GM13976 (cell line): ENCODE results near the gene MYL5.

Source experiments
- DNase-seq: peaks from one replicate; pipeline ENCODE4 v3.0.0; 2012; ENCODE audit warnings: low spot score
- in situ Hi-C: fragments of 300-500 bp; cut with MboI; formaldehyde crosslinking; loops from one replicate; pipeline ENCODE4 v1.12.0; 2022; ENCODE audit warnings: low sequenced_read_pairs, mixed read lengths, inconsistent platforms; ENCODE audit not compliant: unreplicated experiment
- TF ChIP-seq, protein P1 (sequence below): IDR thresholded peaks from 2 replicates; pipeline ENCODE4 v1.5.1; 2012; ENCODE audit warnings: borderline replicate concordance, mild to moderate bottlenecking; ENCODE audit not compliant: insufficient read depth; ENCODE audit errors: extremely low read depth, missing control alignments, control extremely low read depth

Gene MYL5

DNA sequence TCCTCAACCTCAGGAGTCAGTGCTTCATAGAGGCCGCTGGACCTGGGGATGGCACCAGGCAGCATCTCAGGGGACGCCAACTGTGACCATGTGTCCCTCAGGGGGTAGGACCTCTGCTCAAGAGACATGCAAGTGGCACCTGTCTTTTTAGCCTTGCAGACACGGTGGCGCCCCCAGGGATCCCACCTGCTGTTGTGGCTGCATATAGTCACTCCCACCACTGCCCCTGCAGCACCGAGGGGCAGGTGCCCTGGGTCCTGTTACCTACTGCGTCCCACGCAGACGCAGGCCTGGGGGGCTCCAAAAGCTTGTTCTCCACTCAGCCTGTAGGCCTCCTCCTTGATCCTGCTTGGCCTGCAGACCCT lies 2.5 kb downstream of the MYL5 start:
- in situ Hi-C loops: no loop called here
- TF ChIP-seq, protein P1, sequence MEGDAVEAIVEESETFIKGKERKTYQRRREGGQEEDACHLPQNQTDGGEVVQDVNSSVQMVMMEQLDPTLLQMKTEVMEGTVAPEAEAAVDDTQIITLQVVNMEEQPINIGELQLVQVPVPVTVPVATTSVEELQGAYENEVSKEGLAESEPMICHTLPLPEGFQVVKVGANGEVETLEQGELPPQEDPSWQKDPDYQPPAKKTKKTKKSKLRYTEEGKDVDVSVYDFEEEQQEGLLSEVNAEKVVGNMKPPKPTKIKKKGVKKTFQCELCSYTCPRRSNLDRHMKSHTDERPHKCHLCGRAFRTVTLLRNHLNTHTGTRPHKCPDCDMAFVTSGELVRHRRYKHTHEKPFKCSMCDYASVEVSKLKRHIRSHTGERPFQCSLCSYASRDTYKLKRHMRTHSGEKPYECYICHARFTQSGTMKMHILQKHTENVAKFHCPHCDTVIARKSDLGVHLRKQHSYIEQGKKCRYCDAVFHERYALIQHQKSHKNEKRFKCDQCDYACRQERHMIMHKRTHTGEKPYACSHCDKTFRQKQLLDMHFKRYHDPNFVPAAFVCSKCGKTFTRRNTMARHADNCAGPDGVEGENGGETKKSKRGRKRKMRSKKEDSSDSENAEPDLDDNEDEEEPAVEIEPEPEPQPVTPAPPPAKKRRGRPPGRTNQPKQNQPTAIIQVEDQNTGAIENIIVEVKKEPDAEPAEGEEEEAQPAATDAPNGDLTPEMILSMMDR: no peak
- DNase-seq: no peak

DNA sequence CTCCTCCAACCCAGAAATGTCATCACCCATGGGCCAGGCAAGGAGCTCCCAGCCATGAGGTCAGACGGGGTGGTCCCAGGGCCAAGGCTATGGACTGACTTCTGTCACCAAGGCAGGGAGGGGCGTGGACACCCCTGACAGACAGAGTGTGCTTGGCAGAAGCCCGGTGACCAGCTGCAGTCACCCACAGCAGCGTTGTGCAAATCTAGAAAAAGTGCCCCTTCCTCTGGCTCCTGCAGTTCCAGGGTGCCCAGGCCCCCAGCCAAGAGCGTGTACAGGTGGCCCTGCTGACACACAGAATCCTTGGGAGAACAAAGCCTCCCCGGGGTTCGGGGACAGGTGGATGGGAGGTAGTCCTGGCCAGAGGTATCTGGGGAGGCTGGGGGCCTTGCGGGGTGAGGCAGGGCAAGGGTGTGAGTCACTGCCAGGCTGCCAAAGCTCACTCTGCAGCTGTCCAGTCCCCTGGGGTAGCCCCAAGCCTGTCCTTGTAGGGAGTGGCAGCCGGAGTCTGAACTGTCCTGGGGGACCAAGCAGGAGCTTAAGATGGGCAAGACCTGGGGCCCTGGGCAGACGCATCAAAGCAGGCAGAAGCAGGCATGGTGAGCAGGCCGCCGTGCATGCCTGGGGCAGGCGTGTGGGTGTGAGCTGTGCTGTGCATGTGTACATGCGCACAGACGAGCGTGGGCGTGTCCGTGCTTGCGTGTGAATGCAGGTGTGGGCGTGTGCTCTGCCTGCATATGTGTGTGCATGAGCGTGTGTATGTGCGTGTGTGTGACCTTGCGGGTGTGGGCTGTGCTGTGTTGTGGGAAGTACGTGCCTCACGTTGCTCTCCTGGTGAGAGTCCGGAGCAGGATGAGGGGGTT lies 3.3 kb downstream of the MYL5 start:
- TF ChIP-seq, protein P1: no peak
- DNase-seq: no peak
- in situ Hi-C loops: no loop called here

DNA sequence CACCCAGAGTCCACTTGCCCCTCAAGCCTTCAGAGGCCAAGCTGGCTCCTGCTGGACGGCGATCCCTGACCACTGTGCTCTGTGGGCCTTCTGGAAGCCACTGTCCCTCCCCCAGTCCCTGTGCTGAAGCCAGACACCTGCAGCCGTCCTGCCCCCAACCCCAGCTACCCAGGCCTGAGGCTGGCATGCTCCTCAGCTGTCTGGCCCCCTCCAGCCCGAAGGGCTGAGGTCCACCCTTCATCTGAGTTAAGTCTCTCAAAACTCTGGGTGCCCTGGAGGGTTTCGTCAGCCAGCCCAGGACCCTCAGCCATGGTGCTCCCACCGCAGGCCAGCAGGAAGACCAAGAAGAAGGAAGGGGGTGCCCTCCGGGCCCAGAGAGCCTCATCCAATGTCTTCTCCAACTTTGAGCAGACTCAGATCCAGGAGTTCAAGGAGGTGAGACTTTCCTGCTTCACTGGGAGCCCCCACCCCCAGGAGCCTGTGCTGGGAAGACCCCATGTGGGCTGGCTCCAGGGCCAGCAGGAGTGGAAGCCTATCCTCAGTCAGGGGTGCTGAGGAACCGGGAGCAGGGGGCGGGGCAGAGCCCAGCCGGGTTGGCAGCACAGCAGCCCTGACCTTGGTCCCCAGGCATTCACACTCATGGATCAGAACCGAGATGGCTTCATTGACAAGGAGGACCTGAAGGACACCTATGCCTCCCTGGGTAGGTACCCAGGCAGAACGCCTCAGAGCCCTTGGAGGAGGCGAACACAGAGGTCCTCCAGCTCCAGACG lies 4.2 kb downstream of the MYL5 start:
- in situ Hi-C loops: no loop called here
- no peak for DNase-seq
- TF ChIP-seq, protein P1: no peak

DNA sequence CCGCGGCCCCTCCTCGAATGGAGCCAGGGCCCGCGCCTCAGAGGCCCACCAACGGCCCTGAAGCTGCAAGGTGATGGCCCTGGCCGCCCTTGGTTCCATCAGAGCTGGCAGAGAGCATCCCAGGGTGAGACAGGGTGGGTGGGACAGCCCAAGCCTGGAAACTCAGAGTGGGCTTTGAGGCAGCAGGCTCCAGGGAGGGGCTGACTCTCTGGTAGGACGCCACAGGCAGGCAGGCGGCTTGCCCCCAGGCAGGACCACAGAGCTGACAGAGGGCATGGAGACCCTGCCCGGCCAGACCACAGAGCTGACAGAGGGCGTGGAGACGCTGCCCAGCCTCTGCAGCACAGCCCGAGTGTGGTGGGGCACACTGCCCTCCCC lies 4.8 kb downstream of the MYL5 start:
- TF ChIP-seq, protein P1: no peak

DNA sequence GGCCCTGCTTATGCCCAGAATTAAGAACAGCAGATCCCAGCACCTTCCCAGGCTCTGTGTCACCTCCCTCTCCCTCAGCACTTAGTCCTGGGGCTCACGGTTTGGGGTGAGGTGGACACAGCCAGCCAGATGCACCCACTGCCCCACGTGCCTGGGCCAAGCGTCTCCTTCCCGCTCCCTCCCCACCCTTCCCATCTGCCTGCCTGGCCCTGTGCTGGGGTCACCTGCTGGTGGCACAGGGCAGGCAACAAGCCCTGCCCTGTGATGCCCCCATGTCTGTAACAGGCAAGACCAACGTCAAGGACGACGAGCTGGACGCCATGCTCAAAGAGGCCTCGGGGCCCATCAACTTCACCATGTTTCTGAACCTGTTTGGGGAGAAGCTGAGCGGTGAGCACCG lies 5.3 kb downstream of the MYL5 start:
- DNase-seq: no peak
- in situ Hi-C loops: no loop called here
- TF ChIP-seq, protein P1: no peak

More for the DNA sequence above, 4.8 kb downstream of the MYL5 start:
- in situ Hi-C loops: no loop called here
- DNase-seq: no peak

DNA sequence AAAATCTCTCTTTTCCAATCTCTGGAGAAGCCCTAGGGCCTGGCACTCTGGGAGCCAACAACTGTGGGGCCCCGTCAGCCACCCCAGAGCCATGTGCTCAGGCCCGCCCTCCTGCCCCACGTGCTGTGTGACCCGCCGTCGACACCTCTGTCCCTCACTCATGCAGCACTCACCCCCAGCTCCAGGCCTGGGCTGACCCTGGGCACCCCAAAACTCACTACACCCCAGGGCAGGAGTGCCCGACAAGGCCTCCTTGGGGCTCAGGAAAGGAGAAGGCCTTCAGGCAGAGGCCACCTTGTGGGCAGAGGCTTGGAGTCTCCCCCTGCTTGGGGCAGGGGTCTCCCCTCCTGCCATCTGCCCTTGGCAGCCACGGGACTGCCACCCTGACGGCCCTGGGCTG lies 5.7 kb downstream of the MYL5 start:
- DNase-seq: no peak
- TF ChIP-seq, protein P1: no peak
- in situ Hi-C loops: no loop called here
